Parathyroid adenoma (tissue), 2 donors: ENCODE results near the gene ZNF598.

ENCODE experiments used
- H2AFZ ChIP-seq: fragments of 300-600 bp; sonication (generic); one replicate; pipeline ENCODE4 v1.7.0; 2017; ENCODE audit warnings: antibody characterized with exemption, mild to moderate bottlenecking
- H3K27ac ChIP-seq: fragments of 300-600 bp; sonication (generic); one replicate; pipeline ENCODE4 v1.7.0; 2017
- H3K27me3 ChIP-seq: fragments of 300-600 bp; sonication (generic); one replicate; pipeline ENCODE4 v1.7.0; 2017; ENCODE audit warnings: low read length; ENCODE audit not compliant: control insufficient read depth, insufficient read depth
- H3K36me3 ChIP-seq: fragments of 300-600 bp; sonication (generic); one replicate; pipeline ENCODE4 v1.7.0; 2017; ENCODE audit warnings: low read length; ENCODE audit not compliant: control insufficient read depth, insufficient read depth
- H3K4me1 ChIP-seq: fragments of 300-600 bp; sonication (generic); one replicate; pipeline ENCODE4 v1.7.0; 2017; ENCODE audit warnings: control low read depth
- H3K4me2 ChIP-seq: fragments of 300-600 bp; sonication (generic); one replicate; pipeline ENCODE4 v1.7.0; 2017; ENCODE audit warnings: low read length
- H3K4me3 ChIP-seq: fragments of 300-600 bp; sonication (generic); one replicate; pipeline ENCODE4 v1.7.0; 2017; ENCODE audit warnings: low read depth, low read length
- H3K79me2 ChIP-seq: fragments of 300-600 bp; sonication (generic); one replicate; pipeline ENCODE4 v1.7.0; 2017; ENCODE audit warnings: control low read depth
- H3K9ac ChIP-seq: fragments of 300-600 bp; sonication (generic); one replicate; pipeline ENCODE4 v1.7.0; 2017; ENCODE audit warnings: mild to moderate bottlenecking
- H3K9me3 ChIP-seq: fragments of 300-600 bp; sonication (generic); one replicate; pipeline ENCODE4 v1.7.0; 2017; ENCODE audit warnings: low read length; ENCODE audit not compliant: control insufficient read depth
- TF ChIP-seq, protein P1 (sequence below): fragments of 300-600 bp; sonication (generic); IDR thresholded peaks from one replicate; pipeline ENCODE4 v1.7.0; 2017; ENCODE audit warnings: antibody characterized with exemption, mild to moderate bottlenecking
- donor health status: primary hyperparathyroidism.

ZNF598 gene

DNA sequence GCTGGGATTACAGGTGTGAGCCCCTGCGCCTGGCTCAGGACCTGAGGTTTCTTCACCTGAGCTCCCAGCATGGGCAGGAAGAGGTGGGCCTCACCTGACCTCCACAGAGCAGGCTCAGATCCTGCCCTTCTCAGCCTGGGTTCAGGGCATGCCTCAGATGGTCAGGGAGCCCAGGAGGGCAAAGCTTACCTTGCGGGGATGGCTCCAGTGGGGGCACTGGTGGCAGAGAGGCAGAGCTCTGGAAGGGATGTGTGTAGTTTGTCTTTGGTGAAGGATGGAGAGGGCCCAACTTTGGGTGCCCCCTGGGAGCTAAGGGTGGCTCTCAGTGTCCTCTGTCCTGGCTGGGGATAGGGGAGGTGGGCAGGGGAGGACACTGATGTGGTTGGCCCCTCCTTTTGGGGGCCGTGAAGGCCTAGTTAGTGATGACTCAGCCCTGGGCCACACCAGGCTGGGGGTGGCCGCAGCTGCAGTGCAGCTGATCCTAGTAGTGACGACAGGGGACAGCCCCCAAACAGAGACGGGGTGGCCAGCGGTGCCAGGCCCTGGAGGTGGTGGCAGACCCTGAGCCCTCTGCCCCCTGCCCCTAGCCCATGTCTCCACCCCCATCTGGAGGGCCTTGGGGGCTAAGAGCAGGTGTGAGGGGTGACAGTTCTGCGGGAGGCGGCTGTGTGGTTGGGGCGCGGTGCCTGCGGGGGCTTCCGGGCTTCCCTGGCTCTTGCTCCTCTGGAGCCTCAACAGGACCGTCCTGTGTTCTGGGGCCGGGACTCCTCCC lies 22.9 kb upstream of the ZNF598 start:
- H3K36me3 ChIP-seq: no peaks in the 10 kb centered on the region
- no peaks in the 10 kb centered on the region for H3K79me2 ChIP-seq
- H3K9me3 ChIP-seq: no peaks in the 10 kb centered on the region
- no peaks in the 10 kb centered on the region for H3K27me3 ChIP-seq
- TF ChIP-seq, protein P1, sequence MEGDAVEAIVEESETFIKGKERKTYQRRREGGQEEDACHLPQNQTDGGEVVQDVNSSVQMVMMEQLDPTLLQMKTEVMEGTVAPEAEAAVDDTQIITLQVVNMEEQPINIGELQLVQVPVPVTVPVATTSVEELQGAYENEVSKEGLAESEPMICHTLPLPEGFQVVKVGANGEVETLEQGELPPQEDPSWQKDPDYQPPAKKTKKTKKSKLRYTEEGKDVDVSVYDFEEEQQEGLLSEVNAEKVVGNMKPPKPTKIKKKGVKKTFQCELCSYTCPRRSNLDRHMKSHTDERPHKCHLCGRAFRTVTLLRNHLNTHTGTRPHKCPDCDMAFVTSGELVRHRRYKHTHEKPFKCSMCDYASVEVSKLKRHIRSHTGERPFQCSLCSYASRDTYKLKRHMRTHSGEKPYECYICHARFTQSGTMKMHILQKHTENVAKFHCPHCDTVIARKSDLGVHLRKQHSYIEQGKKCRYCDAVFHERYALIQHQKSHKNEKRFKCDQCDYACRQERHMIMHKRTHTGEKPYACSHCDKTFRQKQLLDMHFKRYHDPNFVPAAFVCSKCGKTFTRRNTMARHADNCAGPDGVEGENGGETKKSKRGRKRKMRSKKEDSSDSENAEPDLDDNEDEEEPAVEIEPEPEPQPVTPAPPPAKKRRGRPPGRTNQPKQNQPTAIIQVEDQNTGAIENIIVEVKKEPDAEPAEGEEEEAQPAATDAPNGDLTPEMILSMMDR: no peak
- peak overlapping the region; percentile 19 for H3K27ac ChIP-seq
- no peak overlapping the region for H3K9ac ChIP-seq
- no peak overlapping the region for H3K4me3 ChIP-seq
- no peak overlapping the region for H2AFZ ChIP-seq
- H3K4me2 ChIP-seq: no peak overlapping the region
- peaks cover under 1% of the 10 kb centered on the region for H3K4me1 ChIP-seq

DNA sequence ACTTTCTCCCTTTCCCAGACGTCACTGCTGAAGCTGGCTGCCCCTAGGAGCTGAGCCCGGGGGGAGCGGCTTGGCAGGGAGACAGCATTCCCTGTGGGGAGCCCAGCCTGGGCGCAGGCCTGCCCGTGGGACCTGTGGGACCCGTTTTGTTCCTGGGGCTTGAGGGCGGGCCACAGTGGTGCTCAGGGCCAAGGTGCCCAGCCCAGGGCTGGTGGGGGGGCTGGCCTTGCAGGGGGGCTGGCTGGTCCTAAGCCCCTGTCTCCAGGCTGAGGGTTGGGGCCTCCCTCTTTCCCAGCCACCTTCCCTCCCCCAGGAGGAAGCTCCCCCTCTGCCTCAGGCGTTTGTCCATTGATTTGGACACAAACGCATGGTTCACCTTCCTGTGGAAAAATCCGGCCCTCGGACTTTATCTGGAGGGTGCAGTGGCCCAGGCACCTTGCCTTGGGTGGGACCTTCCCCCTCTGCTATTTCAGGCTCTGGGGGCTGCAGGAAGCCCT lies 21.5 kb upstream of the ZNF598 start:
- H3K79me2 ChIP-seq: no peaks in the 10 kb centered on the region
- no peak overlapping the region for H2AFZ ChIP-seq
- H3K36me3 ChIP-seq: no peaks in the 10 kb centered on the region
- H3K9ac ChIP-seq: no peak overlapping the region
- H3K27ac ChIP-seq: no peak overlapping the region
- TF ChIP-seq, protein P1: no peak
- H3K4me2 ChIP-seq: no peak overlapping the region
- H3K27me3 ChIP-seq: no peaks in the 10 kb centered on the region
- no peak overlapping the region for H3K4me3 ChIP-seq
- peaks cover 2% of the 10 kb centered on the region for H3K4me1 ChIP-seq
- H3K9me3 ChIP-seq: no peaks in the 10 kb centered on the region

DNA sequence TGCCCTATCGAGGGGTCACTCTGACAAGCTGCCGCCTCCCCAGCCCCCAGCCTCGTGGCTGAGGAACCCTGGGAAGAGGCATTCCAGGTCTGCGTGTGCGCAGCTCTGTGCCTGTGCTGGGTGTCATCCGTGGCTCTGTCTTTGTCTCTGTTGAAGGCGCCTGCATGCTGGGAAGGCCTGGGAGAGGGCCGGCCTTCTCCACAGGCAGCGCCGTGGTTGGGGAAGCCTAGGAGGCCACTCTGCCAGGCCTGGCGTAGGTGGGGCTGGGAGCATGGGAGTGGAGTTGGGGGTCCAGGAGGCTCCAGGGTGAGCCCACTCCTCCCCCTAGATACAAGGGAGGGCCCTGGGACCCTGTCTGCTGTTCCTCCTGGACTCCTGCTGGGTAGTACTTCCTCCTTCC lies 20.4 kb upstream of the ZNF598 start:
- Histone ChIP-seq H3K4me2 (peak overlapping the region; percentile 17), H3K4me3 (no peak overlapping the region), H3K27me3 (no peaks in the 10 kb centered on the region), H3K9me3 (no peaks in the 10 kb centered on the region), H3K79me2 (no peaks in the 10 kb centered on the region), H2AFZ (no peak overlapping the region), H3K4me1 (peaks cover 2% of the 10 kb centered on the region), H3K27ac (no peak overlapping the region), H3K9ac (no peak overlapping the region), H3K36me3 (no peaks in the 10 kb centered on the region)
- TF ChIP-seq, protein P1: no peak

DNA sequence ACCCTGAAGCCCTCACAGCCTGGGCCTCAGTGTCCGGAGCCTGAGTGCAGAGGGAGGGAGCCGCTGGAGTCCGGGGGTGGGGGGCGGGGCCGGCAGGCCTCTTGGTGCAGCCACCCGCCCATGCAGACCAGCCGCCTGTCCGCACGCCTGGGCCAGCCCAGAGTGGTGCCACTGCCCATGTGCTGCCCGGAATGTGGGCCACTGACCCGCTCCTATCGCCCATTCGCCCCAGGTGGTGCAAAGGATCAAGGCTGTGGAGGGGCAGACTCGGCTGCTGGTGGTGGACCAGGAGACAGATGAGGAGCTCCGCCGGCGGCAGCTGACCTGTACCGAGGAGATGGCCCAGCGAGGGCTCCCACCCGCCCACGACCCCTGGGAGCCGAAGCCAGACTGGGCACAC lies 19.7 kb upstream of the ZNF598 start:
- Histone ChIP-seq H3K4me2 (no peak overlapping the region), H3K4me1 (peaks cover 2% of the 10 kb centered on the region), H2AFZ (no peak overlapping the region), H3K4me3 (peak overlapping the region; percentile 14), H3K36me3 (no peaks in the 10 kb centered on the region), H3K27me3 (no peaks in the 10 kb centered on the region), H3K9ac (no peak overlapping the region), H3K27ac (no peak overlapping the region), H3K9me3 (no peaks in the 10 kb centered on the region), H3K79me2 (no peaks in the 10 kb centered on the region)
- TF ChIP-seq, protein P1: no peak
